ENCODE measurements around the gene HOXD11. TPM values are rescaled to one million over a fixed set of nuclear protein-coding genes. Genes with fewer than 3 reads are reported as not detected.

HOXD11 gene
- total RNA-seq, 1 experiment from 2014 or later: 107 TPM

DNA sequence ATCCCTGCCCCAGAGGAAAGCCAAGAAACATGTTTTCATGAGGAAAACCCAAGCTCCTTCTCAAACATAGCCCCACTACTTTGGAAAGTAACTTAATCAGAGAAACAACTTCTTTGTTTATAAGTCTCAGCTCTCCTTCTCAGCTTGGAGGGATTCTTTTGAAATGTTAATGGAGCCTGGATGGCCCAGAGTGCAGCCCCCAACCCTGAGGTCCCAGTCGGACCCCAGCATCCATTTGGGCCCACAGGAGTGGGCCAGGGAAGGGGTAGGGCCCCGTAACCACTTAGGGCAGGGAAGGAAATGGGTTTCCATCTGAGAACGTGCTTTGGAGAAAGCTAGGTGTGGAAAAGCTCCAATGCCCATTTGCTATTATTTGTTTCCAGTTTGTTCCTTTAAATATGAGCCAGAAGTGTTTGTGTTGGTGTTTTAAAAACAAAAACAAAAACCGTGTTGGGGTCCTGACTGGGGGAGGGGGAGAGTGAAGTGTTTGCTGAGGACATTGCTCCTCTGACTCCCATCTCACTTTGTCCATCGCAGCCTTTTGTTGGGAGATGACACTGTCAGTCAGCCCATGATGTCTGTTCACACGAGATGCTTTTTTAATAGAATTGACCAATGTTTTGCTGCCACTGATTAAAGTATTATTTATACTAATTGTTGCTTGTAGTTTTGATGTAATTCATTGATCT lies 48.4 kb downstream of the HOXD11 start:
- no TSS peak for BruUV-seq (replicated peaks)
- intact Hi-C loops (cut with micrococcal nuclease; ENCODE audit: unreplicated experiment): loop anchor here (5.0 kb wide), 1 partner anchor 302 kb away; no protein-coding TSS in a partner anchor
- POLR2A ChIA-PET (ENCODE audit: low non-redundant PET): no interaction called here
- peaks cover 25% of the 10 kb centered on the region for H3K4me1 ChIP-seq (ENCODE audit: insufficient read depth, low read length, poor library complexity, severe bottlenecking)
- H3K9me3 ChIP-seq (ENCODE audit: low read depth, low read length, poor library complexity, severe bottlenecking): no peaks in the 10 kb centered on the region
- peaks cover 63% of the 10 kb centered on the region for H3K36me3 ChIP-seq (ENCODE audit: insufficient read depth, low read length, poor library complexity, severe bottlenecking)
- DNase-seq (ENCODE audit: low spot score): no peak
- no peak overlapping the region for H3K27ac ChIP-seq (ENCODE audit: low read depth, low read length, poor library complexity, severe bottlenecking)
- CTCF ChIA-PET: interaction anchor here (0.6 kb wide), 1 partner anchor 1569 kb away, joined by 5 read pairs; no protein-coding TSS in a partner anchor
- H3K4me3 ChIP-seq (ENCODE audit: low read depth, low read length, poor library complexity, severe bottlenecking): no peak overlapping the region
- TF ChIP-seq EZH2 (IDR thresholded peaks at IDR 0.05; ENCODE audit: borderline replicate concordance, low read depth, low read length, poor library complexity, severe bottlenecking): no peak
- TF ChIP-seq, protein P1, sequence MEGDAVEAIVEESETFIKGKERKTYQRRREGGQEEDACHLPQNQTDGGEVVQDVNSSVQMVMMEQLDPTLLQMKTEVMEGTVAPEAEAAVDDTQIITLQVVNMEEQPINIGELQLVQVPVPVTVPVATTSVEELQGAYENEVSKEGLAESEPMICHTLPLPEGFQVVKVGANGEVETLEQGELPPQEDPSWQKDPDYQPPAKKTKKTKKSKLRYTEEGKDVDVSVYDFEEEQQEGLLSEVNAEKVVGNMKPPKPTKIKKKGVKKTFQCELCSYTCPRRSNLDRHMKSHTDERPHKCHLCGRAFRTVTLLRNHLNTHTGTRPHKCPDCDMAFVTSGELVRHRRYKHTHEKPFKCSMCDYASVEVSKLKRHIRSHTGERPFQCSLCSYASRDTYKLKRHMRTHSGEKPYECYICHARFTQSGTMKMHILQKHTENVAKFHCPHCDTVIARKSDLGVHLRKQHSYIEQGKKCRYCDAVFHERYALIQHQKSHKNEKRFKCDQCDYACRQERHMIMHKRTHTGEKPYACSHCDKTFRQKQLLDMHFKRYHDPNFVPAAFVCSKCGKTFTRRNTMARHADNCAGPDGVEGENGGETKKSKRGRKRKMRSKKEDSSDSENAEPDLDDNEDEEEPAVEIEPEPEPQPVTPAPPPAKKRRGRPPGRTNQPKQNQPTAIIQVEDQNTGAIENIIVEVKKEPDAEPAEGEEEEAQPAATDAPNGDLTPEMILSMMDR (conservative IDR thresholded peaks at IDR 0.05; ENCODE audit: low read depth, low read length): no peak
- H3K27me3 ChIP-seq (replicated peaks; ENCODE audit: insufficient read depth, low read depth, low read length, poor library complexity): no peaks in the 10 kb centered on the region

DNA sequence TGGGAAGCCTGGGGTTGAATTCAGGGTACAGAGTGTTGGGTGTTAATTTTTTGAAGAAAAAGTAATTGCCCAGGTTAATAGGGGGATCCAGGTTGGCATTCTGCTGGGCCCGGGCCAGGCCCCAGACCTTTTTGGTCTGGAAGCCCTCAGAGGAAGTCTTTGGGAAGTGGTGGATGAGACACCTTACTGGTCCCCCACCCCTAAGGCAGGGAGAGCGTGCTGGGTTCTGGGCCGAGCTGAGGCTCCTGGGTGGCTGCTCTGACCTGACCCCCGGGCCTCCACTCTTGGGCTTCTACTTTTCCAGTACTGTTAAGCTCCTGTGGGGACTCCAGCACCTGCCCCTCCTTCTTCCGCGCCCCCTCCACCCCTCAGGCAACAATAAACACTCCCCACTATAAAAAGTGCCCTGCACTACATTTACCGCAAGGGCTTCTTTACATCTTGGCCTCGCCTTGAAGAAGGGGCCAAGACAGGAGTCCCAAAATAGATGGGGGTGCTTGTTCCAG lies 49.3 kb downstream of the HOXD11 start:
- H3K4me1 ChIP-seq (ENCODE audit: insufficient read depth, low read length, poor library complexity, severe bottlenecking): peaks cover 28% of the 10 kb centered on the region
- ChIA-PET POLR2A (ENCODE audit: low non-redundant PET) (no interaction called here), CTCF (no interaction called here)
- TF ChIP-seq, protein P1 (conservative IDR thresholded peaks at IDR 0.05; ENCODE audit: low read depth, low read length): no peak
- TF ChIP-seq EZH2 (IDR thresholded peaks at IDR 0.05; ENCODE audit: borderline replicate concordance, low read depth, low read length, poor library complexity, severe bottlenecking): no peak
- DNase-seq (ENCODE audit: low spot score): no peak
- no peak overlapping the region for H3K4me3 ChIP-seq (ENCODE audit: low read depth, low read length, poor library complexity, severe bottlenecking)
- no peak overlapping the region for H3K27ac ChIP-seq (ENCODE audit: low read depth, low read length, poor library complexity, severe bottlenecking)
- no TSS peak for BruUV-seq (replicated peaks)
- H3K27me3 ChIP-seq (replicated peaks; ENCODE audit: insufficient read depth, low read depth, low read length, poor library complexity): no peaks in the 10 kb centered on the region
- H3K9me3 ChIP-seq (ENCODE audit: low read depth, low read length, poor library complexity, severe bottlenecking): no peaks in the 10 kb centered on the region
- intact Hi-C loops (cut with micrococcal nuclease; ENCODE audit: unreplicated experiment): loop anchor here (5.0 kb wide), 1 partner anchor 301 kb away; no protein-coding TSS in a partner anchor
- H3K36me3 ChIP-seq (ENCODE audit: insufficient read depth, low read length, poor library complexity, severe bottlenecking): peaks cover 54% of the 10 kb centered on the region

DNA sequence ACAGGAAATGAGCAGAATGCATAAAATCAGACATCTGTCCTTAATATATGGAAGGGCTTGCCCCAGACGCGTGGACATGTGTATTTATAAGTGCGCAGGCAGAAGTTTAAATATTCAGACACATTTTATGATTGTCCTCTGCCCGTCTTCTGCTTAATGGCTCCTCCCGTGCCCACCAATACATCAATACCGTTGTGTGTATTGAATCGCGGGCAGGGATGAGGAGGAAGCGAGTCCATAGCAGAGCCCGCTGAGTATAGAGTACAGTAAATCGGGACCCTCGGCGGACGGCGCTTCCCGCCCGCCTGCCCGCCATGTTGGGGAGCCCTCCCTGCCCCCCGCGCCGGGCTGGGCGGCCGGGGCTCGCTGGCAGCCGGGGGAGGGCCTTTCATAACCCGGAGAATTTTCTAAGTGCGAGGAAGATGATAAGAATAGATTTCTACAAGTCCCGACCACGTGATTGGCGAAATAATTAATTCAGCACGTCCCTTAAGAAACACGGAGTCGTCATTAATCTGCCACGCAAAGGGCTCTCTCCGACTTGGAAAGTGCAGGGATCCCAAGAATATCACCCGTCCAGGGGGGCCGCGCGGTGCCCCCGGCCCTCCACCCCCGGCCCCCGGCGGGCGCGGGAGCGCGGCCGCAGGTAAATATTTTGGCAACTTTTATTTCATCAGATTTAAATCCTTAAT lies 49.9 kb downstream of the HOXD11 start, which contains the start of gene HOXD3:
Gene HOXD3, plus strand, starts transcription at position 501 of the 692 bp plus-strand sequence. CDS start 11,808 bp downstream, outside the sequence.
- POLR2A ChIA-PET (ENCODE audit: low non-redundant PET): no interaction called here

More for the DNA sequence above, 49.9 kb downstream of the HOXD11 start, which contains the start of gene HOXD3:
- no TSS peak for BruUV-seq (replicated peaks)
- DNase-seq (ENCODE audit: low spot score): no peak
- intact Hi-C loops (cut with micrococcal nuclease; ENCODE audit: unreplicated experiment): loop anchor here (5.0 kb wide), 1 partner anchor 300 kb away; no protein-coding TSS in a partner anchor
- peaks cover 28% of the 10 kb centered on the region for H3K4me1 ChIP-seq (ENCODE audit: insufficient read depth, low read length, poor library complexity, severe bottlenecking)
- peaks cover 48% of the 10 kb centered on the region for H3K36me3 ChIP-seq (ENCODE audit: insufficient read depth, low read length, poor library complexity, severe bottlenecking)
- CTCF ChIA-PET: no interaction called here
- no peaks in the 10 kb centered on the region for H3K9me3 ChIP-seq (ENCODE audit: low read depth, low read length, poor library complexity, severe bottlenecking)
- no peaks in the 10 kb centered on the region for H3K27me3 ChIP-seq (replicated peaks; ENCODE audit: insufficient read depth, low read depth, low read length, poor library complexity)
- peak within 1 kb of the TSS; percentile 85 for H3K27ac ChIP-seq (ENCODE audit: low read depth, low read length, poor library complexity, severe bottlenecking)
- H3K4me3 ChIP-seq (ENCODE audit: low read depth, low read length, poor library complexity, severe bottlenecking): peak within 1 kb of the TSS; percentile 48
- TF ChIP-seq EZH2 (IDR thresholded peaks at IDR 0.05; ENCODE audit: borderline replicate concordance, low read depth, low read length, poor library complexity, severe bottlenecking): no peak
- TF ChIP-seq, protein P1 (conservative IDR thresholded peaks at IDR 0.05; ENCODE audit: low read depth, low read length): no peak
